Heart right ventricle (tissue), 16 donors: ENCODE data around the gene AP1B1. TPM values are rescaled to one million over a fixed set of nuclear protein-coding genes. Genes with fewer than 3 reads are reported as not detected.
A peak's percentile ranks its signal among the peaks of the same experiment; 100 is the strongest.
"Not testable (repeated sequence)": the region's sequence is repeated elsewhere in the genome, so short reads cannot be mapped to it uniquely, and the experiment has no call there.

ENCODE experiments used
- ATAC-seq, 8 donors: fragments of 200-7000 bp; cut with Tn5 transposase; one replicate each; pipeline ENCODE4 v1.9.1; 2020; ENCODE audit warnings: mild to moderate bottlenecking in 8 of 8, moderate library complexity in 8 of 8, moderate number of reproducible peaks in 1 of 8
- DNase-seq, 2 donors: peaks; one replicate each; pipeline ENCODE4 v3.0.0-alpha.2; 2020
- H3K27ac ChIP-seq, 10 donors: fragments of 200-600 bp; sonication (generic) in 2 of 10; one replicate each; pipeline versions ENCODE4 v1.5.0 to v1.8.0; 2020 to 2022; ENCODE audit warnings: mild to moderate bottlenecking in 3 of 10
- H3K27me3 ChIP-seq, 7 donors: fragments of 200-600 bp; one replicate each; pipeline ENCODE4 v1.8.0; 2021 to 2022; ENCODE audit warnings: mild to moderate bottlenecking in 2 of 7
- H3K36me3 ChIP-seq, 9 donors: fragments of 200-600 bp; sonication (generic) in 1 of 9; one replicate each; pipeline versions ENCODE4 v1.5.0 to v1.8.0; 2020 to 2022; ENCODE audit warnings: mild to moderate bottlenecking in 2 of 9
- H3K4me1 ChIP-seq, 9 donors: fragments of 200-600 bp; sonication (generic) in 1 of 9; one replicate each; pipeline versions ENCODE4 v1.5.0 to v1.8.0; 2020 to 2022; ENCODE audit warnings: mild to moderate bottlenecking in 4 of 9
- H3K4me3 ChIP-seq, 10 donors: fragments of 200-600 bp; sonication (generic) in 2 of 10; one replicate each; pipeline versions ENCODE4 v1.5.0 to v1.8.0; 2020 to 2022; ENCODE audit warnings: mild to moderate bottlenecking in 7 of 10, moderate library complexity in 2 of 10
- H3K9me3 ChIP-seq, 11 donors: fragments of 200-600 bp in 10 of 11; sonication (generic) in 2 of 11; one replicate each; pipeline versions ENCODE4 v1.5.0 to v1.8.0; 2013 to 2022; ENCODE audit warnings: mild to moderate bottlenecking in 2 of 11, control low read depth in 1 of 11, moderate library complexity in 1 of 11
- CTCF ChIP-seq, 9 donors: fragments of 200-600 bp; sonication (generic) in 2 of 9; IDR thresholded peaks; one replicate each; pipeline versions ENCODE4 v1.5.0 to v1.8.0; 2021 to 2022; ENCODE audit warnings: antibody characterized with exemption in 9 of 9, mild to moderate bottlenecking in 5 of 9, moderate library complexity in 1 of 9
- WGBS, 2 donors: extraction: QIAGEN DNeasy Blood & Tissue Kit; methylation state at CpG; one replicate each; pipeline ENCODE4 v1.1.7; 2013; ENCODE audit warnings: inconsistent platforms in 1 of 2; 5-methylcytosine and 5-hydroxymethylcytosine counted together
- intact Hi-C, 10 donors: fragments of 100-400 bp; cut with DNase I; formaldehyde crosslinking; loops; one replicate each; pipeline versions ENCODE4 v1.11.1 to v1.14.2; 2022
- polyA plus RNA-seq, 2 donors: library from polyadenylated mRNA; stranded (reverse); fragments of 200-250 nt; gene quantifications; one replicate each; pipeline ENCODE4 v1.2.3, GENCODE V29; 2013
- total RNA-seq, 10 donors: library from RNA; stranded (reverse); fragmentation: NEBNext Ultra II Directional in 3 of 10; extraction: Animal tissue kit (Norgen Biotek cat#: 25700) in 3 of 10; gene quantifications; one replicate each; pipeline versions ENCODE4 v1.2.1 to v1.2.4, GENCODE V29; 2021 to 2023
- donor health status: Arrhythmogenic right ventricular cardiomyopathy.
- donor health status: ischemic (EF 13 %, LVEDD 7.1; RV severe dilation, severe dysfunction).
- donor health status: healthy with polysubstance abuse.
- donor health status: DM: no; HTN: yes; CAD: no.
- donor health status: DM: no; HTN: no; CAD: no.
- donor health status: ischemic (EF 25% LVEDD 6.9; RV normal size, moderate dysfunction).
- donor health status: ischemic (EF 25% LVEDD 5.7; RV mildly dilated, moderate dysfunction).
- donor health status: healthy.
- donor health status: DM: yes; HTN: yes; CAD: no.
- donor health status: Ischemic cardiomyopathy.
- donor health status: ischemic (EF 35%, LVEDD 5.7; RV mildly dilated, moderate dysfunction).
- donor health status: nonischemic (EF 11% LVEDD 7.7; RV severe dilation, severe dysfunction).
- donor health status: DM: yes; HTN: yes; CAD: no.
- donor health status: PGD.
- donor health status: ischemic (EF 29% LVEDD 5.4; RV normal size, mild dysfunction).
- donor health status: nonischemic (EF 23%, LVEDD 6.1; RV moderate dilation, normal function).

Gene AP1B1
- total and polyA plus RNA-seq, 12 donors = 18.4 to 51.5 (median 29.0) TPM

- ATAC-seq = no peak
- Histone ChIP-seq H3K4me1 (no peaks in the 10 kb centered on the region), H3K36me3 (no peaks in the 10 kb centered on the region), H3K27me3 (peaks cover 0 to 55% (median 33%) of the 10 kb centered on the region in 7 donors), H3K4me3 (no peak overlapping the region), H3K9me3 (no peaks in the 10 kb centered on the region), H3K27ac (no peak overlapping the region)
- no peak for DNase-seq
- intact Hi-C loops = no loop called here
- WGBS, 2 donors = 89 to 91% methylated on average over 3 of the region's 3 CpGs
- no peak for TF ChIP-seq CTCF (IDR thresholded peaks at IDR 0.05)
Measured at GRCh38 chr22:29433856-29434255, 45.5 kb upstream of the AP1B1 start.

GRCh38 chr22:29431986-29432385 is 43.6 kb upstream of the AP1B1 start:
- Histone ChIP-seq H3K4me3 (no peak overlapping the region), H3K36me3 (no peaks in the 10 kb centered on the region), H3K27me3 (peaks cover 0 to 61% (median 33%) of the 10 kb centered on the region in 7 donors), H3K4me1 (no peaks in the 10 kb centered on the region), H3K9me3 (no peaks in the 10 kb centered on the region), H3K27ac (no peak overlapping the region)
- 38 to 43% methylated on average over 5 of the region's 5 CpGs for WGBS, 2 donors
- intact Hi-C loops = no loop called here
- ATAC-seq (no peak), DNase-seq (no peak)
- TF ChIP-seq CTCF (IDR thresholded peaks at IDR 0.05) = no peak

DNA sequence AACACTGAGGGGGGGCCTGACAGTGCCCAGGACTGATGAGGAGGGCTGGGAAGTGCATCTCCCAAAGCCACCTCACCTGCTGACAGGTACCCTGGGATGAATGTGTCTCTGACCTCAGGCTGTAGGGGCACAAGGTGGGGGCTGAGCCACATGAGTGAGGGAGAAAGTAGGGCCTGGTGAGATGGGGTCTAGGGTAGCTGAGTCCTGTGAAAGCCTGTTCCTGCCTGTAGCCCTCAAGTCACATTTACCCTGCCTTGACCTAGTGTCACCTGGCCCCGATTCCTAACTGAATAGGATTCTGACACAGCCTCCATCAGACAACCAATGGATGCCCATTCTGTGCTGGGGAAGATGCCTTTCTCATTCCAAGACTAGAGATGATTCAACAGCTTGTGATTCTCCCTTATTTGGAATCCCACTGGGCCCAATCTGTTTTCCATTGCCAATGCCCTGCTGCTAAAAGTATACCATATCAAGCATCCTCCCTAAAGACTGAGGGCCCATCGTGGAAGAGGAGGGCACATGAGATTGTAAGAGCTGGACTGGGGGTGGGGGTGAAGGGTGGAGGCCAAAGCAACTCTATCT is 38.9 kb upstream of the AP1B1 start:
- no peak for DNase-seq
- peaks cover 0 to 36% (median 14%) of the 10 kb centered on the region in 7 donors for H3K27me3 ChIP-seq
- intact Hi-C loops = no loop called here
- no peaks in the 10 kb centered on the region for H3K36me3 ChIP-seq
- no peak for ATAC-seq
- H3K4me1 ChIP-seq = no peaks in the 10 kb centered on the region
- no peaks in the 10 kb centered on the region for H3K9me3 ChIP-seq
- H3K27ac ChIP-seq = no peak overlapping the region
- WGBS, 2 donors = 79 to 83% methylated on average over 2 of the region's 2 CpGs
- no peak overlapping the region for H3K4me3 ChIP-seq
- TF ChIP-seq CTCF (IDR thresholded peaks at IDR 0.05) = no peak

DNA sequence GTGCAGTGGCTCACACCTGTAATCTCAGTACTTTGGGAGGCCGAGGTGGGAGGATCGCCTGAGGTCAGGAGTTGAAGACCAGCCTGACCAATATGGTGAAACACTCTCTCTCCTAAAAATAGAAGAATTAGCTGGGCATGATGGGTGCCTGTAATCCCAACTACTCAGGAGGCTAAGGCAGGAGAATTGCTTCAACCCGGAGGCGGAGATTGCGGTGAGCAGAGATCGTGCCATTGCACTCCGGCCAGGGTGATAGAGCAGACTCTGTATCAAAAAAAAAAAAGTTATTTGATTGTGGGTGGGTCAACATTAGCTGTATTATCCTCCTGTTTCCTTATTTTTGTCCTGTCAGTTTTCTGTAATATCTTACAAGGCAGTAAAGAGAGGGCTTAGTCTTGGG is 38.1 kb upstream of the AP1B1 start:
- H3K27me3 ChIP-seq = peaks cover 0 to 28% (median 8%) of the 10 kb centered on the region in 7 donors
- H3K27ac ChIP-seq = no peak overlapping the region
- intact Hi-C loops = no loop called here
- no peaks in the 10 kb centered on the region for H3K9me3 ChIP-seq
- WGBS, 2 donors = 89 to 91% methylated on average over 7 of the region's 7 CpGs
- DNase-seq = no peak
- no peak for ATAC-seq
- H3K4me1 ChIP-seq = no peaks in the 10 kb centered on the region
- H3K4me3 ChIP-seq = no peak overlapping the region
- no peaks in the 10 kb centered on the region for H3K36me3 ChIP-seq
- no peak for TF ChIP-seq CTCF (IDR thresholded peaks at IDR 0.05)

DNA sequence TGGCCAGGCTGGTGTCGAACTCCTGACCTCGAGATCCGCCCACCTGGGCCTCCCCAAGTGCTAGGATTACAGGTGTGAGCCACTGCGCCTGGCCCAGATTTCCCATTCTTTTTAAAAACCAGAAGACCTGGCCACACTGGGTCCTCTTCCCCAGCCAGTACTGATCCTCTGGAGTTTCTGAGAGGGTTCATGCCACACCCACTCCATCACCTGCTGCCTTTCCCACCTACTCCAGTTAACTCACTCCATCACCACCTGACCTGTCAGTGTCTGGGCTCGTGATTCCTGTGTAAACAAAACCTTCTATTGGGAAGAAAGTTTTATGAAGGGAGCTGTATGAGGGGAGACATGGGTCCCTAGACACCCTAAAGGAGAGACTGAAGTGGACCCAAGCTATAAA is 30.3 kb upstream of the AP1B1 start:
- ATAC-seq, intact Hi-C loops, DNase-seq, H3K4me3 ChIP-seq, H3K27me3 ChIP-seq, H3K9me3 ChIP-seq, H3K27ac ChIP-seq, H3K36me3 ChIP-seq: not testable (repeated sequence)
- peaks cover 0 to 12% (median 3%) of the 10 kb centered on the region in 9 donors for H3K4me1 ChIP-seq
- WGBS, 2 donors = 71 to 72% methylated on average over 5 of the region's 5 CpGs

- ATAC-seq (peak; percentile 53 to 88 (median 78)), DNase-seq (peak; percentile 23 to 27)
- intact Hi-C loops, H3K9me3 ChIP-seq, H3K27me3 ChIP-seq, H3K36me3 ChIP-seq: not testable (repeated sequence)
- 39 to 50% methylated on average over 23 of the region's 23 CpGs for WGBS, 2 donors
- peak overlapping the region; percentile 7 to 69 (median 52) for H3K4me3 ChIP-seq
- peak overlapping the region; percentile 35 to 87 (median 71) for H3K27ac ChIP-seq
- peaks cover 0 to 12% (median 3%) of the 10 kb centered on the region in 9 donors for H3K4me1 ChIP-seq
Measured at GRCh38 chr22:29414951-29415591, 26.7 kb upstream of the AP1B1 start.
